NCI-H2029 treated with DMSO at 0.1 percent for 48 hours (cell line): Measurements from ENCODE around the gene RPTOR.

Experiments used
- DNase-seq: peaks from one replicate; lab custom pipeline; 2025; lab: John Stamatoyannopoulos, UW

The RPTOR gene

GRCh38 chr17:80592243-80592642 lies 47.6 kb downstream of the RPTOR start:
- no peak for DNase-seq

DNA sequence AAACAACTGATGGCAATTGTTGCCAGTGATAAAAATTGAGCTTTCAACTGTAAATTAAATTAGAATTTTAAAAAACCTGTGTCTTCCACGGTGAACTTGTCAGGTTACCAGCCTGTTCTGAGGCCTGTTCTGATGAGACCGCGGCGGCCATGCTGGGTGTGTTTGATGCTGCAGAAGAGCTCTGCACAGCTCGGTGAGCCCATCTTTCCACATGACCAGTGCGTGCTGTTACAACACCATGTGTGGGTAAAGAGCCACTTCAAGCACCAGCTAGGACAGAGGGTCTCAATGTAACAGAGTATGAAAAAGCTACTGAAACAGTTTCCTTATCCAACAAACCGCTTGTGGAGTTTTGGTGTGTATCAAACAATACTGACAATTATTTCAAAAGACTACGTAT lies 48.5 kb downstream of the RPTOR start:
- DNase-seq = no peak

DNA sequence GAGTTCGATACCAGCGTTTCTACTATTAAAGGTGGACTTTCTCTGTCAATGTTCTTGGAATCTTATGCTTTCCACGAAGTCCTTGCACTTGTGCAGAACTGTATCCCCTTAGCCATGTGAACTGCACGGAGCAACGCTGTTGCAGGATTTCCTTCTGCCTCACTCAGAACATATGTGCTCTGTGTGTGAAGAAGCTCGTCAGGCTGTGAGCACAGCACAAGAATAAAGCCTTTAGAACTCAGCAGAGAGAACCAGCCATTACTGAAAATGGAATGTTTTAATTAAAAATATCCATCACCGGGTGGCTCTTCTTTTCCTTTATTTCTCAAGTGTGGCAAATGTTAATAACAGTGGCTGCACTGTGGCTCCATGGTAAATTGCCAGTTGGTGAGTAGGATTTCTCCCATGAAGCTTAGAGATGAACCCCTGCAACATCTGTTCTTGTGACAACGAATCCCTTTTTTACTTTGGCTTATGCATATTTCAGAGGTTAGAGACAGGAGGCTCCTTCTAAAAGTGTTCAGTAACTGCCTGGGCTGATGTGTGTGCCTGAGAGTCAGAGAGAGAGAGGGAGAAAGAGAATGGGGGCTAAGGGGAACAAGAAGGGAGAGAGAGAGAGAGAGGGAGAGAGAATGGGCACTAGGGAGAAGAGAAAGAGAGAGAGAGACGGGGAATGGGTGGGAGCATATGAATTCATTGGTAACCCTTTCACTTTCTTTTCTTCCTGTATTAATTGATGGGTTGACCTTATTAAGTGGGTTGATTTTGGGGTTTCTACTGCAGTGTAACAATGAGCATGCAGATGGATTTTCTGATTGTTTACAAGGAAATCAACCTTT lies 50.0 kb downstream of the RPTOR start:
- DNase-seq = no peak

GRCh38 chr17:80596760-80597608 lies 52.3 kb downstream of the RPTOR start:
- no peak for DNase-seq

GRCh38 chr17:80598813-80599545 lies 54.3 kb downstream of the RPTOR start:
- no peak for DNase-seq

DNA sequence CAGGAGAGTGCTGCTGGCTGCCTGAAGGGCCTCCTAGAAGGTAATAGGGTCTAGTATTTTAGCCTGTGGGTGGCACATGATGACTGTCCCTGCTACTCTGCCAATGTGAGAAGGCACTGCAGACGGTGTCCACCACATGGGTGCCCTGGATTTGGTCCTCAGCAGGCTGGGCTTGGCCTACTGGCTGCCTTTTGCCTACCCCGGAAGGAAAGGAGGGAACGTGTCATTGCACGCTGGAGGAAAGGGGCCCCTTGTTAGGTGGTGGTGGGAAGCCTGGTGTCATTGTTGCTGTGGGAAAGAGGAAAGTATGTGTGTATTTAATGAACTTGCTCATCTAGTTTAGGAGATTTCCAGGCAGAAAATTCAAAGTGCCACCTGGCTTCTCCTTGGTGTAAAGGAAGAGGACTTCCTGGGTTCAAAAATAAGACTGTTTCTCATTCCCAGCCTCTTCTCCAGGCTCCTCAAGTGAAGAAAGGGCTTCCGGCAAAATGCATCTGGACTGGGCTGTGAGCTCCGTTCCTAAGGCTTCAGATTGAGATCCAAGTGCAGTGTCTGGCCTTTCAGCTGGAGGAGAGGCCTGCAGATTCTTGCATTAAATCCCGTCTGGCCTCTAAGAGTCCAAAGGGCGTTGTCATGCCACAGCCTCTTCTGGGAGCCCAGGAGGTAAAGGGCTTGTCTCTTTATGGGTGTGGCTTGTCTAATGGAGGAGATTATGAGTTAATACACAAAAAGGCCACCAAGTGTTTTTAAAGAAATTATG lies 55.1 kb downstream of the RPTOR start:
- no peak for DNase-seq

DNA sequence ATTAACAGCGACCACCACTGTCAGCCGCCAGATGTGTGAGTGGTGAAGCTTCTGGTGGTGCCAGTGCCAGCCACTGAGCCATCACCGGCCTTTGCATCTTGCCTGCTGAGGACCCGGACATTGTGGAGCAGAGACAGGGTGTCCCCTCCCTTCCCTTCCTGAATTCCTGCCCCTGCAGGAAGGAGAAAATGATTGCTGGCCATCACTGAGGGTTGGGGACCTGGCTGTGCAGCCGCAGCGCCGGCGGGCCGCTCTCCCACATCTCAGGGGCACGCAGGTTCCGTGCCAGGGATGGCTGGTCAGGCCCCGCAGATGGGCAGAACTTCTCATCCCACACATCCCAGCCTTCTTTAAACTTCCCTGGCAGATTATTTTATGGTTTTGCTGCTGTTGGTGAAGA lies 56.5 kb downstream of the RPTOR start:
- no peak for DNase-seq

DNA sequence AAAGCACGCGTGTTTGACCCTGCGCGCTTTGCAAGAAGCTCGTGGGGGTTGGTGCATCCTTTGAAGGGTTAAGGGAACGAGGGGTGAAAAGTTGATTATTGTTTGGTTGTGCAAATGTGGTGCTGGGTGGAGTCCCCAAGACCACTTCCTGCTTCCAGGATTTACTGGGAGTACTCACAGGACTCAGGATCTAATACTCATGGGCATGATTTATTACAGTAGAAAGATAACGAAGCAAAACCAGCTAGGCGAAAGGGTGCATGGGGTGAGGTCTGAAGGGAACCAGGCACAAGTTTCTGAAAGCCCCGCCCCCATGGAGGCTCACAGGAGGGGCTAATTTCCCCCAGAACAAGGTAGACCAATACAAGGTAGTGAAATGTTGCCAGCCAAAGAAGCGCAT lies 58.8 kb downstream of the RPTOR start:
- DNase-seq = no peak

DNA sequence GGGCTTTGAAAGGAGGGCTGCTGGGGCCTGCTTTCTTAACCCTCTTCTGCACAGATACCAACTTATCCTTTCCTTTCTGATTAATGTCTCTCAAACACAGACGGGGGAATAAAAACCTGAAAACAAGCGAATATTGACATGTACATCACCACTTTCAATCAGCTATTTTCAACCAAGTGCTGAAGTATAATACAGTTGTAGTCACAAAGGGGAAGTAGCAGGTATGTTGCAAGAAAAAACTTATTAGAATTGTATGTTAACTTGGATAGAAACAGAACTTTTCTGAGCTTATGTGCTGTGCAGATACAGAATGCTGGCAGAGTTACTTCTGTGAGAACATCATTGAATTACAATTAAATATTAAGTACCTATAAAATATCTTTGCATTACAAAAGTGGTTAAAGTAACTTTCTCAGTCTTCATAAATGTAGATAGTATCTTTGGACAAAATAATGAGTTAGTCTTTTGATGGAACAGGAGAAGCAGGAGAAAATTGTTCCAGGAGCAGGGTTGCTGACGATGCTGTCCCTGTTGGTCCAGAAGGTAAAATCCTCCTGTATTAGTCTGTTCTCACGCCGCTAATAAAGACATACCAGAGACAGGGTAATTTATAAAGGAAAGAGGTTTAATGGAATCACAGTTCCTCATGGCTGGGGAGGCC lies 59.5 kb downstream of the RPTOR start:
- no peak for DNase-seq

- no peak for DNase-seq
Observed at GRCh38 chr17:80604670-80605010, 60.0 kb downstream of the RPTOR start.

- DNase-seq = no peak
Observed at GRCh38 chr17:80605326-80606066, 60.9 kb downstream of the RPTOR start.

DNA sequence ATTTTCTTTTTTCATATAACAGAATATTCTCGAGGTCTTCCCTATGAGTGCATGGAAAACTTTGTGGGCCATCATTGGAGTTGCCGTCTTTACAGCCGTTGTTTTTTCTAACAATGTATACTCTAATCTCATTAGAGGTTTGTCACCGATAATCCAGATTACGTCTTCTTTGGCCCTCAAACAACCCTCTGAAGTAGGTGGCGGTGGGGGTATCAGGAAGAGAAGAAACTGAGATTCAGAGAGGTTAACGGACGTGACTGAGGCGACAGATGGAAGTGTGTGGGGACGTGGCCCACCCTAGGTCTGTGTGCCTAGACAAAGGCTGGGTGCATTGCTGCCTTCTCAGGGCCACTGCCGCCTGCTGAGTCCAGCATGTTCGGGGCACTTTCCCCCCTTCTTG lies 63.7 kb downstream of the RPTOR start:
- DNase-seq = no peak

- no peak for DNase-seq
Observed at GRCh38 chr17:80609757-80610156, 65.1 kb downstream of the RPTOR start.

DNA sequence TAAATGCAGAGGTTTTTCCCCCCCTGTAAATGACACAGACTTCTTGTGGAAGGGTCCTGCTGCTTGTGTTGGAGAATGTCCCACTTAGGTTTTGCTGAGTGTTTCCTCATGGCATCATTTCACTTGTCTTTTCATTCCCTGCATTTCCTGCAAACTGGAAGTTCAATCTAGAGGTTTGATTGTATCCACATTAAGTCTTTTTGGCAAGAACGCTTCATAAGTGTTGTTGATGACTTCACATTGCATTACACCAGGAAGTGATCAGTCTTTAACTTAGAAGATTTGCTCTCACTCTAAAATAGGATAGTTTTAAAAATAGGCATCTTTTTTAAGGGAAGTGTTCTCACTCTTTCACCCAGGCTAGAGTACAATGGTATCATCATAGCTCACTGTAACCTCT lies 67.2 kb downstream of the RPTOR start:
- no peak for DNase-seq

DNA sequence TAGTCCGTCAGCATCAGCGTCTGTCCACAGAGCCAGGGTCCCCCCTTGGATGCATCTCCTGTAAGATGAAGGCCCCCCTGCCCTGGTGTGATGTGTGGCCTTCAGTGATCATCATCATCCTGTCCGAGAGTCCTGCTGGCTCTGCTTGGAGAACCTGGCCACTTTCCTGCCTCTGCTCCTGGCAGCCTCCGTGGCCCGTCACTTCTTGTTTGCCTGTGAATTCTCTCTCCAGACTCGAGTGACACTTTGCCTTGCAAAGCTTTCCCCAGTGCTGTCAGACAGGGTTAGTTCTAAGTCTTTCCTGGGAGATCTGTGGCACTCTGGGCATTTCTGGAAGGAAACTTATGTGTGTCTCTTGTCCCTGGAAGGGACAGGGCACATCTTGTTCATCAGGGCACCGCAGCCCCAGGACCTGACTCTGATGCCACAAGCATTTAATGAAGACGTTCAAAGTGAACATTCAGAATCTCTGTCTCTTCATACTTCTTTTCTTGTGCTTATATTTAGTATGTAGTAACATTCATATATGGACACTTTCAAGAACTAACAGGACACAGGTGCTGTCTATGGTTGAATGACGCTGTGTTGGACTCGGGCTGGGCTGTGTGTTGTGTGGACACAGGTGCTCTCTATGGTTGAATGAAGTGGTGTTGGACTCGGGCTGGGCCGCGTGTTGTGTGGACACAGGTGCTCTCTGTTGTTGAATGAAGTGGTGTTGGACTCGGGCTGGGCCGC lies 68.5 kb downstream of the RPTOR start:
- peak; percentile 91 for DNase-seq

GRCh38 chr17:80613732-80614071 lies 69.1 kb downstream of the RPTOR start:
- peak; percentile 91 for DNase-seq

DNA sequence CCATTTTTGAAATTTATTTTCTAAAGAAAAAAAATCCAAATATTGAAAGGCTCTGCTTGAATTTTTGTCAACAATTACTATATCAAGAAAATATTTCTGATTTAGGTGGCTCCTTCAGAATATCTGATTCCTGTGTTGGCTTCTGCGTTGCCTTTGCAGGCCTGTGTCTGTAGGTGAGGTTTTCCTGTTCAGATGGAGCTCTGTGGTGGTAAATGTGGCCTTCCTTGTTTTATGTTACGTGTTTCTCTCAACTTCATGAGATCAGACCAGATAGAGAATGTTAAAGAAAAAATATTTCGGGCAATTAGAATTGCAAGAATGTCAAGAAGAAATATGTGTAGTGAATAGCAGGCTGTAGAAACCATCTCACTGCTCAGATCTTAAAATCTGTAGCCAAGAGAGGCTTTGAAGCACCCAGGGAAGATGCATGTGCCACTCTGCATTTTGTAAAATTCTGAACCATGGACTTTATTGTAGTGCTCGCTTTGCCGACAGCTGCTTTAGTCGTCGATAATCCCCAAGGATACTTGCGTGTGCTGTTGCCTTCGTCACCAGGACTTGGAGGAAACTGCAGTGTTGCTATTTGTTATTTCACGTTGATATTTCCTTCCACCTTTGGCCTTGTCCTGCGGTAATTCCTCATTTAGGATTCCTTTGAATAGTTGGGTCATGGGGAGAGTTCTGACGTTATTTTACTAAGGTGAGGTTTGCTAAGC lies 69.9 kb downstream of the RPTOR start:
- DNase-seq = no peak

DNA sequence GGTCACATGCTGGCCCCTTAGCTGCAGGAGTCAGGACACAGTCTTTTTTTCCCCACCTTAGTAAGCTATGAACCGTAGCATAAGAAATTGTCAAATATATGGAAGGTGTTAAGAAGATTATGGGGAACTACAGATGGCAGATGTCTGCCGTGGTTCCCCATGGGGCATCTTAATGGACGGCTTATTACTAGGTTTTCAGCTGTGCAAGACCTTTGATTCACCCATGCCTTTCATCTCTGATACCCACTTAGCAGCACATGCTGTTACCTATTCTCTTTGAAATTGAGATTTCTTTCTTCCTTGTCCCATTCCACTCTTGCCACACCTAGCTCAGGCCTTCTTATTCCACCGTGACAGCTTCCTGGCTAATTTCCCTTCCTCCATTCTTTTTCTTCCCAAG lies 70.7 kb downstream of the RPTOR start:
- DNase-seq = no peak

GRCh38 chr17:80616705-80617104 lies 72.1 kb downstream of the RPTOR start:
- no peak for DNase-seq
